Kidney epithelial cell (primary cell): ENCODE measurements around the gene MKS1. TPM values are rescaled to one million over a fixed set of nuclear protein-coding genes. Genes with fewer than 3 reads are reported as not detected.

ENCODE experiments used
- DNase-seq: peaks from one replicate; pipeline ENCODE4 v3.0.0-alpha.2; 2010; ENCODE audit warnings: low read depth
- H3K27me3 ChIP-seq: 2 replicates; pipeline ENCODE4 v1.6.0; 2011; ENCODE audit warnings: low read length; ENCODE audit not compliant: control insufficient read depth, insufficient read depth
- H3K36me3 ChIP-seq: 2 replicates; pipeline ENCODE4 v1.5.1; 2011; ENCODE audit warnings: low read length; ENCODE audit not compliant: control insufficient read depth, insufficient read depth
- H3K4me3 ChIP-seq: 2 replicates; pipeline ENCODE4 v1.5.1; 2011; ENCODE audit warnings: low read depth, mild to moderate bottlenecking, control low read depth, low read length
- CTCF ChIP-seq: IDR thresholded peaks from 2 replicates; pipeline ENCODE4 v1.5.1; 2011; ENCODE audit warnings: mild to moderate bottlenecking, moderate library complexity, low read length, control low read depth, inconsistent platforms; ENCODE audit not compliant: insufficient read depth, poor library complexity, severe bottlenecking
- total RNA-seq: library from RNA; depleted of rRNA; stranded (reverse); fragments of >200 nt; gene quantifications from 2 replicates; pipeline ENCODE4 v1.2.3, GENCODE V29; 2015

MKS1 gene
- total RNA-seq, 1 donor from 2014 or later, result 17.5 TPM

GRCh38 chr17:58246104-58246740 lies 27.2 kb upstream of the MKS1 start:
- no peak for TF ChIP-seq CTCF
- H3K27me3 ChIP-seq, result peaks cover 35% of the 10 kb centered on the region
- H3K4me3 ChIP-seq, result no peak overlapping the region
- H3K36me3 ChIP-seq, result no peaks in the 10 kb centered on the region
- DNase-seq, result no peak

- Histone ChIP-seq H3K27me3 (peaks cover 34% of the 10 kb centered on the region), H3K36me3 (no peaks in the 10 kb centered on the region), H3K4me3 (no peak overlapping the region)
- TF ChIP-seq CTCF, result no peak
- DNase-seq, result no peak
Observed at GRCh38 chr17:58245428-58246103, 26.5 kb upstream of the MKS1 start.

GRCh38 chr17:58244963-58245362 lies 25.9 kb upstream of the MKS1 start:
- TF ChIP-seq CTCF, result no peak

GRCh38 chr17:58242171-58242784 lies 23.2 kb upstream of the MKS1 start:
- H3K27me3 ChIP-seq, result peaks cover 22% of the 10 kb centered on the region
- no peaks in the 10 kb centered on the region for H3K36me3 ChIP-seq
- H3K4me3 ChIP-seq, result no peak overlapping the region
- DNase-seq, result no peak
- TF ChIP-seq CTCF, result no peak

More at GRCh38 chr17:58244963-58245362, 25.9 kb upstream of the MKS1 start:
- DNase-seq, result no peak
- Histone ChIP-seq H3K36me3 (no peaks in the 10 kb centered on the region), H3K27me3 (peaks cover 30% of the 10 kb centered on the region), H3K4me3 (no peak overlapping the region)

- H3K27me3 ChIP-seq, result peaks cover 26% of the 10 kb centered on the region
- H3K4me3 ChIP-seq, result no peak overlapping the region
- DNase-seq, result no peak
- H3K36me3 ChIP-seq, result no peaks in the 10 kb centered on the region
- TF ChIP-seq CTCF, result no peak
Observed at GRCh38 chr17:58239987-58240386, 20.9 kb upstream of the MKS1 start.
